MM.1S (cell line): Measurements from ENCODE around the gene SAMSN1.

ENCODE experiments used
- CTCF ChIP-seq: fragments of 300-600 bp; sonication (generic); IDR thresholded peaks from 2 replicates; pipeline ENCODE4 v1.5.1; 2016; ENCODE audit warnings: antibody characterized with exemption, low read length, mixed read lengths
- EZH2 ChIP-seq: fragments of 300-600 bp; sonication (generic); optimal IDR thresholded peaks from 2 replicates; pipeline ENCODE3; 2017; ENCODE audit warnings: low read depth, mild to moderate bottlenecking, antibody characterized with exemption, low read length, mixed read lengths

- TF ChIP-seq EZH2: no peak
- TF ChIP-seq CTCF: no peak
Measured at GRCh38 chr21:14457762-14458161, 88.4 kb downstream of the SAMSN1 start.
